CD4-positive, alpha-beta T cell (primary cell): ENCODE measurements around the gene FXYD3. TPM values are rescaled to one million over a fixed set of nuclear protein-coding genes. Genes with fewer than 3 reads are reported as not detected.
"Not testable (repeated sequence)": the region's sequence is repeated elsewhere in the genome, so short reads cannot be mapped to it uniquely, and the experiment has no call there.

Experiments
- ATAC-seq: fragments of 200-7000 bp; cut with Tn5 transposase; one replicate; pipeline ENCODE4 v1.10.0; 2022; ENCODE audit warnings: mild to moderate bottlenecking; ENCODE audit not compliant: poor library complexity
- CTCF ChIA-PET: fragments of 350-600 bp; sonication (Branson Sonifier 250); formaldehyde crosslinking; loops from one replicate; lab custom pipeline; 2021; ENCODE audit warnings: antibody characterized with exemption, inconsistent platforms; lab: Charles Lee
- POLR2A ChIA-PET: fragments of 350-600 bp; sonication (Branson Sonifier 250); formaldehyde crosslinking; loops from one replicate; lab custom pipeline; 2021; ENCODE audit warnings: antibody characterized with exemption, inconsistent platforms; lab: Charles Lee
- DNase-seq, 14 experiments: peaks; one replicate each; pipeline ENCODE4 v3.0.0-alpha.2; 2013 to 2020; ENCODE audit warnings: mixed read lengths in 2 of 14
- H3K27ac ChIP-seq, 2 donors: one replicate each; pipeline versions ENCODE4 v1.5.1 to v1.7.0; 2013; ENCODE audit warnings: low read length in 2 of 2, low read depth in 1 of 2, mild to moderate bottlenecking in 1 of 2
- H3K27me3 ChIP-seq, 2 experiments: 1 replicate in 1 of 2; 2 replicates in 1 of 2; pipeline versions ENCODE4 v1.6.1 to v1.7.0; 2013; ENCODE audit warnings: low read length in 2 of 2, control low read depth in 1 of 2, mild to moderate bottlenecking in 1 of 2, moderate library complexity in 1 of 2; ENCODE audit not compliant: insufficient read depth in 2 of 2, control insufficient read depth in 1 of 2
- H3K36me3 ChIP-seq: one replicate; pipeline ENCODE4 v1.6.1; 2013; ENCODE audit warnings: low read length, control low read depth; ENCODE audit not compliant: insufficient read depth
- H3K4me1 ChIP-seq: one replicate; pipeline ENCODE4 v1.6.1; 2013; ENCODE audit warnings: low read length, control low read depth; ENCODE audit not compliant: insufficient read depth
- H3K4me3 ChIP-seq: one replicate; pipeline ENCODE4 v1.5.1; 2013; ENCODE audit warnings: mild to moderate bottlenecking, low read length, moderate library complexity
- H3K9me3 ChIP-seq, 2 experiments: 1 replicate in 1 of 2; 2 replicates in 1 of 2; pipeline versions ENCODE4 v1.6.1 to v1.7.0; 2013; ENCODE audit warnings: low read length in 2 of 2, mild to moderate bottlenecking in 2 of 2, control low read depth in 1 of 2, moderate library complexity in 1 of 2; ENCODE audit not compliant: control insufficient read depth in 1 of 2, insufficient read depth in 1 of 2
- H3K27ac Mint-ChIP-seq: one replicate; pipeline ENCODE4 v1.8.0; 2020; ENCODE audit warnings: mixed read lengths
- H3K27me3 Mint-ChIP-seq: one replicate; pipeline ENCODE4 v1.8.0; 2021; ENCODE audit warnings: mixed read lengths
- H3K36me3 Mint-ChIP-seq: one replicate; pipeline ENCODE4 v1.8.0; 2021; ENCODE audit warnings: low read depth, mixed read lengths
- H3K4me1 Mint-ChIP-seq: one replicate; pipeline ENCODE4 v1.8.0; 2021; ENCODE audit warnings: low read depth, mixed read lengths
- H3K4me3 Mint-ChIP-seq: one replicate; pipeline ENCODE4 v1.8.0; 2020; ENCODE audit warnings: mild to moderate bottlenecking, mixed read lengths
- H3K9me3 Mint-ChIP-seq: one replicate; pipeline ENCODE4 v1.8.0; 2020; ENCODE audit warnings: mixed read lengths
- CTCF ChIP-seq: fragments of 200-600 bp; IDR thresholded peaks from one replicate; pipeline ENCODE4 v1.8.0; 2022; ENCODE audit warnings: antibody characterized with exemption, mild to moderate bottlenecking
- intact Hi-C, 2 experiments: fragments of 100-400 bp; cut with DNase I in 1 of 2; cut with micrococcal nuclease in 1 of 2; formaldehyde crosslinking; loops; one replicate each; pipeline versions ENCODE4 v1.15.1 to v1.9.0; 2023 to 2025; cut with DNase I, micrococcal nuclease
- total RNA-seq, 174 experiments: library from RNA in 2 of 174; stranded (reverse) in 2 of 174; gene quantifications; one replicate each; pipeline ENCODE4 v1.2.3 and lab custom pipeline; 2021 to 2026

The FXYD3 gene
- total RNA-seq, 2 experiments from 2014 or later = not detected

DNA sequence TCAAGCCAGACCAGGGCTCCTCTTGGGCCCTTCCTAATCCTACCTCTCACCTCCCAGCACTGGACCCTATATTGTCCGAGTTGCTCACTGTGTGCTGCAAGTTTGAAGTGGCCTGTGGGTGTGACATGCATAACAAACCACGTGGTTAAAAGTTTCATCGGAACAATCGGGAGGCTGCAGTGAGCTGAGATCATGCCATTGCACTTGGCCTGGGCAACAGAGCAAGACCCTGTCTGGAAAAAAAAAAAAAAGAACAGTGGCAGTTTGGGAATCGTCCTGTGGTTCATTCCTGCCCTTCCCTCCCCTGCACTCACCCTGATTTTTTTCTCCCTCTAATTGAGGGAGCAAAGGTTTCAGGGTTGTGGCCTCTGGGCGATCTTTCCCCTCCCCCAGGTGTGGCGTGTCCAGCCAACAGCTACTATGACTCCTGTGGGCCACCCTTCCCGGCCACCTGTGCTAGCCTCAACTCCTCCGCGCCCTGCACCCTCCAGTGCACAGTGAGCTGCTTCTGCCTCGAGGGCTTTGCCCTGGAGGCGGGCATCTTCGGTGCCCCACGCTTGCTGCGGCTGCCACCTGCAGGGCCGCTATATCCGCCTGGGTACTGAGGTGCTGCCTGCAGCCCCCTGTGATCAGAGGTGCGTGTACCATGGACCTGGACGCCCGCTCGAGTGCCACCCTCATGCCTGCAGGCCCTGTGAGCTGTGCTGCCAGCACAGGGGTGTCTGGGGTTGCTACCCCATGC, 16.3 kb upstream of the FXYD3 start:
- Histone ChIP-seq H3K27ac (no peak overlapping the region), H3K4me1 (no peaks in the 10 kb centered on the region), H3K27me3 (no peaks in the 10 kb centered on the region), H3K4me3 (no peak overlapping the region), H3K36me3 (no peaks in the 10 kb centered on the region), H3K9me3 (peaks cover 0 to under 1% of the 10 kb centered on the region in 2 experiments)
- TF ChIP-seq CTCF = no peak
- POLR2A ChIA-PET = no interaction called here
- Mint-ChIP-seq H3K36me3 (no peaks in the 10 kb centered on the region), H3K9me3 (no peaks in the 10 kb centered on the region), H3K27me3 (no peaks in the 10 kb centered on the region), H3K4me1 (no peaks in the 10 kb centered on the region), H3K4me3 (no peak overlapping the region), H3K27ac (no peak overlapping the region)
- intact Hi-C loops = no loop called here
- DNase-seq (no peak), ATAC-seq (no peak)
- CTCF ChIA-PET = no interaction called here

- peaks cover 0 to 7% of the 10 kb centered on the region in 2 experiments for H3K9me3 ChIP-seq
- ChIA-PET CTCF (no interaction called here), POLR2A (no interaction called here)
- intact Hi-C loops = no loop called here
- H3K4me3 Mint-ChIP-seq = no peak overlapping the region
- H3K4me1 Mint-ChIP-seq = no peaks in the 10 kb centered on the region
- no peak overlapping the region for H3K27ac Mint-ChIP-seq
- no peak overlapping the region for H3K4me3 ChIP-seq
- H3K27me3 ChIP-seq = no peaks in the 10 kb centered on the region
- no peak for TF ChIP-seq CTCF
- H3K36me3 ChIP-seq = no peaks in the 10 kb centered on the region
- H3K27ac ChIP-seq = no peak overlapping the region
- H3K36me3 Mint-ChIP-seq = no peaks in the 10 kb centered on the region
- no peak for DNase-seq
- H3K27me3 Mint-ChIP-seq = no peaks in the 10 kb centered on the region
- no peaks in the 10 kb centered on the region for H3K9me3 Mint-ChIP-seq
- no peak for ATAC-seq
- H3K4me1 ChIP-seq = no peaks in the 10 kb centered on the region
These were observed 15.7 kb upstream of the FXYD3 start for GRCh38 chr19:35099897-35100275.

- no peaks in the 10 kb centered on the region for H3K4me1 ChIP-seq
- DNase-seq (no peak), ATAC-seq (no peak)
- intact Hi-C loops = no loop called here
- Mint-ChIP-seq H3K9me3 (no peaks in the 10 kb centered on the region), H3K4me1 (no peaks in the 10 kb centered on the region), H3K4me3 (no peak overlapping the region), H3K36me3 (no peaks in the 10 kb centered on the region), H3K27me3 (no peaks in the 10 kb centered on the region), H3K27ac (no peak overlapping the region)
- no peak overlapping the region for H3K27ac ChIP-seq
- ChIA-PET CTCF (no interaction called here), POLR2A (no interaction called here)
- no peak for TF ChIP-seq CTCF
- H3K4me3 ChIP-seq = no peak overlapping the region
- no peaks in the 10 kb centered on the region for H3K27me3 ChIP-seq
- no peaks in the 10 kb centered on the region for H3K36me3 ChIP-seq
- H3K9me3 ChIP-seq = peaks cover 0 to 10% of the 10 kb centered on the region in 2 experiments
These were observed 14.8 kb upstream of the FXYD3 start for GRCh38 chr19:35100588-35101533.

GRCh38 chr19:35101949-35102348, 13.7 kb upstream of the FXYD3 start:
- H3K27me3 Mint-ChIP-seq, H3K4me3 ChIP-seq, intact Hi-C loops, DNase-seq, H3K27me3 ChIP-seq, H3K36me3 Mint-ChIP-seq, H3K36me3 ChIP-seq, H3K9me3 Mint-ChIP-seq, H3K27ac ChIP-seq, CTCF ChIA-PET, H3K4me1 ChIP-seq, H3K27ac Mint-ChIP-seq, H3K4me3 Mint-ChIP-seq, ATAC-seq, POLR2A ChIA-PET, H3K4me1 Mint-ChIP-seq: not testable (repeated sequence)
- H3K9me3 ChIP-seq = peaks cover 0 to 15% of the 10 kb centered on the region in 2 experiments

- H3K27me3 Mint-ChIP-seq, POLR2A ChIA-PET, H3K4me1 Mint-ChIP-seq, ATAC-seq, H3K4me3 Mint-ChIP-seq, H3K36me3 Mint-ChIP-seq, H3K4me1 ChIP-seq, H3K27ac Mint-ChIP-seq, H3K36me3 ChIP-seq, H3K27ac ChIP-seq, DNase-seq, H3K9me3 Mint-ChIP-seq, CTCF ChIA-PET, H3K4me3 ChIP-seq, intact Hi-C loops, H3K27me3 ChIP-seq: not testable (repeated sequence)
- peaks cover 0 to 15% of the 10 kb centered on the region in 2 experiments for H3K9me3 ChIP-seq
These were observed 12.0 kb upstream of the FXYD3 start for GRCh38 chr19:35103614-35104013.
